Measurements from ENCODE around the gene PTCH1.

The PTCH1 gene

DNA sequence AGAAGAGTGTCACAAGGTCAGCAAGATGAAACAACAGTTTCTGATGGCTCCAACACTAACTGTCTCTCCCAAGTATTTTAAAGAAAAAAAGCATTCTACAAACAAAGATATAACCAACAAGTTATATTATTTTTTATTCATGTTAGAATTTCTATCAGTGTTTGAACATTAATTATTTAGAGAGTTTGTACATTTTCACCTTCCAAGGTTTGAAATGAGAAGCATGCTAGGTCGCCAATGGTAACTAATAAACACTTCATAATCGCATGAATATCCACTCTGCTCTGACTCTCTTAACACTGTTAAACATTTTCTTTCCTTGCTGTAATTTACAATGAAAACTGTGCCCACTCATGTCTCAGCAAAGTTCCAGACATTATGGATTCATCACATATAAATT is 73.5 kb downstream of the PTCH1 start:
- DNase-seq (ENCODE audit: low read depth in 2 of 2, low spot score in 1 of 2) = no peak

DNA sequence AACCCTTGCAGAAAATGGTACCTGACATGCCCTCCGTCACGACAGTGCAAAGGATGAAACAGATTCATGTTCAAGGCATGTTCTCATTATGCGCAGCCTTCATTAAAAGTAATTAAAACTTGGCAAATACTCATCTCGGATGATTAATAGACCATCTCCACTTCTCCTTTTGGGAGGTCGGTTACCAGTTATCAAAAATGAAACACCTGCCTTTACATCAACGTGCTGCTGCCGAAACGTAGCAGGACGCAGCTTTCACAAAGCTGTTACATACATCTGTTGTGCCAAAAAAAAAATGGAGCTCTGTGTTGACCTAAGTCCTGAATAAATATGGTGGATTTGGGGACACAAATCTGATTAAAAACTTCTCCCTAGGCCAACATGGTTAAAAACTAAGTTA is 75.7 kb downstream of the PTCH1 start:
- no peak for DNase-seq (ENCODE audit: low read depth in 2 of 2, low spot score in 1 of 2)

DNA sequence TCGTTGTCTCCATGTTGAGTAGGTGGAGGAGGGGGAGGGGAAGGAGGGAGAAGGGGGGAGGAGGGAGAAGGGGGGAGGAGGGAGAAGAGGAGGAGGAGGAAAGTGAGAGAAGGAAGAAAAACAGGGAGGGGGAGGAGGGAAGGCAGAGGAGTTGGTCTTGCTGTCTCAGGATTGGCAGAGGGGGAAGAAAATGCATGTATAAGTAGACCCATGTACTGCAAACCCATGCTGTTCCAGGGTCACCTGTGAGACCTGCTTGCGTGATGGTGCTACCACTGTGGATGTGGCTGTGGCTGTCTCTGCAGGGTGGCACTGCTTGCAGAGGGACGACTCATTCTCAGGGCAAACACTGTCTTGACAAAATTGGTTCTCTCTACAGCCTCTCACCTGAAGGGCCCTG is 76.3 kb downstream of the PTCH1 start:
- no peak for DNase-seq (ENCODE audit: low read depth in 2 of 2, low spot score in 1 of 2)

DNA sequence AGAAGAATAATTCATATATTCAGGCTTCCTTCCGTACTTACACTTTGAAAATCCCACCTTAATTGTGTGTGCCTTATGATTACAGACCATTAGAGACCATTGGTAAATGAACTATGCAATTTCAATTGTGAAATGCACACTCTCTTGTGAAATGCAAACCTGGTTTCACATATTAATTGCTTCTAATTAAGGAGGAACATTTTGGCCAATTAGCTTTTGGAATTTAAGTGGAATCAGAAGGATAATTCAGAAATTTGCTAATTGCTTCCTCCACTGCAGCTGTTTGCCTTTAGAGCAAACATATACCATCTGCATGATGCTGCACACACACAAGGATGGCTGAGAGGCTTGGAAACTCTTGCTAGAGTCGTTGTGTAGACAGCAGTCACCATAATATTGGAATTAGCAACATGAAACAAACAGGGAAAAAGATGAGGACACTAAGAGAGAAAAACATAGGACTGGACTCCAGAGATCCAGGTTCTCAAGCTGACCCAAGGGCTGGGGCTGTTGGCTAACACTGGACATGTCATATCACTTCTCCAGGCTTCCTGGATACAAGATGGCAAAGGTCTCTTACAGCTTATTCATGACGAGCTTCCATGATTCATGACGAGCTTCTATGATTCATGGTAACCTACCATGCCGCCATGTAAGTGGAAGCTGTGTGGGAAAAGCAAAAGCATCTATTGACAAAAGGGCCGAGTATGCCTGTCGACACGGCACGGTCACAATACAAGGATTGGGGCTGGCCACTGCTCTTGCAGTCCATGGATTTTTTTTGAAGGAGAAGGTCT is 78.0 kb downstream of the PTCH1 start:
- no peak for DNase-seq (ENCODE audit: low read depth in 2 of 2, low spot score in 1 of 2)

DNA sequence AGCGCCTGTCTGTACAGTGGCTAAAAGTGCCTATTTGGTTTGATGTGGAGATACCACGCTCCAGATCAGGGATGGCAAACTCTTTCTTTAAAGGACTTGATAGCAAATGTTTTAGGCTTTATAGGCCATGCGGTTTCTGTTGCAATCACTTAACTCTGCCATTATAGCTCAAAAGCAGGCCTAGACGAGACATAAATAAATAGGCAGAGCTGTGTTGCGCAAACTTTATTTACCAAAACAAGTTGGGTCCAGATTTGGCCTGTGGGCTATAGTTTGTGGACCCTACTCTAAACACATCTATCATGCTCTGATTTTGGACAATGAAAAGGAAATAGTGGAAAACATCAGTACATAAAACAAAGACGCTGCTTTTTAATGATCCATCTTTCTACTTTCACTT is 79.2 kb downstream of the PTCH1 start:
- no peak for DNase-seq (ENCODE audit: low read depth in 2 of 2, low spot score in 1 of 2)

DNA sequence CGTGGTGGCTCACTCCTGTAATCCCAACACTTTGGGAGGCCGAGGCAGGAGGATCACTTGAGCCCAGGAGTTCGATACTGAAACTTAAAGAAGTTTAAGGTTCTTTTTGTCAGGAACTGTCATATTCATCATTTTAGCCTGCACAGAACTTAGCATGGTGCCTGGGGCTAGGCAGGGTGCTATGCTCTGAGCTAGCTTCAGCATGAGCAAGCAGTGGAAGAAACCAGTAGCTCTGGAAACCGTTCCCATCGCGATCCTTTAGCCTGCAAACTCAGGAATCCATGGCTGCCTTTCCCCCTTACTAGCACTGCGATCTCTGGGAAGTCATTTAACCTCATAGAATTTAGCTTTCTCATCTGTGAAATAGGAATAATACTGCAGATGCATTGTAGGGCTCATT is 80.4 kb downstream of the PTCH1 start:
- no peak for DNase-seq (ENCODE audit: low read depth in 2 of 2, low spot score in 1 of 2)

DNA sequence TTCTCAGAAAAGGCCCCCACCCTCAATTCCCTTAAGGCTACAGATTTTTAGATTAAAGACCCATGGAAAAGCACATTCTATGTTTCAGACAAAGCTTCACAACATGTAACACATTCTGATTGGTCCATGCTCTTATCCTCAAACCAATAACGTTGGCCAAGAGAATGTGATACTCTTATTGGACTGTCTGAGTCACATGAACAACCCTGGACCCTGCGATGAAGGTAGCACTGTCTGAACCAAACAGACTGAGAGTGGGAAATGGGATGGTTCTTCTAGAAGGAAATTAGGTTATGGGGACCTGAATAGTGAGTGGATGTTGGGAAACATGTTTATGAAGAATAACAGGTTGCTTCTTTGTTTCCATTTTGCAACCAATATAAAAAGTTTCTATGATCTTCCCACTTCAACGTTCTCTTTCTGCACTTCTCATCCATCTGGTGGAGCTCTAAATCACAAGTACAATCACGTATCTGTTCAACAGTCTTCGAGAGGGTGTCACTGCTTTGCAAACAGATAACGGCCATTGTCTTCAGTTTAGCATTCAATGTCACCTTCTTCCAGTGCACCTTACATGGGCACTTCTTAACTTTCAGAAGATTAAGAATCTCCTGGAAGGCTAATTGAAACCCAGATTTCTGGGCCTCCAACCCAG is 81.6 kb downstream of the PTCH1 start:
- no peak for DNase-seq (ENCODE audit: low read depth in 2 of 2, low spot score in 1 of 2)

DNA sequence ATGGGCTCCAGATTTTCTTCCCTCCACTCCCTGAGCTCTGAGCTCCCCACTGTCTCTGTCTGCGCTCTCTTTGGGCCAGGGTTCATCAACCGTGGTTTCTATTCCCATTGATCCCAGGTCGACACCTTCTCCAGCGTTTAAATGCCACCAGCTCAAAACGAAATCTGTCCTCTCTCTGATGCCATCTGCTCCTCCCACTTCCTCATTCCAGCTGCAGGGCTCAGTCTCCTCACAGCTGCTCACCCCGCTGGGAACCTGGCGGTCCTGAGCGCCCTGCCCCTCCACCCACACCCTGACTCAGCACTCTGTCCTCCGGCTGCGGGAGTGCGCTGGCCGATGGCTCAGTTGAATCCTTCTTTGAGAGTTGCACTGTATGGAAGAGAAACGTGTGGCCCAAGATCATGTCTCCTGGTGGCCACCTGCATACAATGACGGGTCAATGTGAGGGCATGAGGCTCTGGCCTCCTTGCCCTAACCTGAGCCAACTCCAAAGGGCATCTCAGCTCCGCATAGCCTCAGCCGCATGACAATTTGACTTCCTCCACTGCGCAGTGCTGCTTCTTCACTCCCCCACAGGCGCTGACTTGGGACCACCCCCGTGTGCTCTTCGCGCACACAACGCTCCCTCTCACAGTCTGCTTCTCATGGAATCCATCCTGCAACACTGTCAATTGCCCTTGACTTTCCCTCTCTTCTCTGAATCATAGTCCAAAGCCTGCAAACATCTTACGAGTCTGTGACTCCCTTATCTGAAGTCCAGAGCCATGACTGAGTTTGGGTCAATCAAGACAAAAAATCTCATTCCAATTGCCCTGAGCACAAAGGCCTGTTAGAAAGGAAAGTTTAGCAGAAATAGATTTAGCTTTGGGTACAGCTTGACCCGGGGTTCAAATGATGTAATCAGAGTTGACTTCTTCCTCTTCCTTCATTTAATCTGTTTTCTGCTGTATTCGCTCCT is 82.4 kb downstream of the PTCH1 start:
- DNase-seq (ENCODE audit: low read depth in 2 of 2, low spot score in 1 of 2) = no peak

DNA sequence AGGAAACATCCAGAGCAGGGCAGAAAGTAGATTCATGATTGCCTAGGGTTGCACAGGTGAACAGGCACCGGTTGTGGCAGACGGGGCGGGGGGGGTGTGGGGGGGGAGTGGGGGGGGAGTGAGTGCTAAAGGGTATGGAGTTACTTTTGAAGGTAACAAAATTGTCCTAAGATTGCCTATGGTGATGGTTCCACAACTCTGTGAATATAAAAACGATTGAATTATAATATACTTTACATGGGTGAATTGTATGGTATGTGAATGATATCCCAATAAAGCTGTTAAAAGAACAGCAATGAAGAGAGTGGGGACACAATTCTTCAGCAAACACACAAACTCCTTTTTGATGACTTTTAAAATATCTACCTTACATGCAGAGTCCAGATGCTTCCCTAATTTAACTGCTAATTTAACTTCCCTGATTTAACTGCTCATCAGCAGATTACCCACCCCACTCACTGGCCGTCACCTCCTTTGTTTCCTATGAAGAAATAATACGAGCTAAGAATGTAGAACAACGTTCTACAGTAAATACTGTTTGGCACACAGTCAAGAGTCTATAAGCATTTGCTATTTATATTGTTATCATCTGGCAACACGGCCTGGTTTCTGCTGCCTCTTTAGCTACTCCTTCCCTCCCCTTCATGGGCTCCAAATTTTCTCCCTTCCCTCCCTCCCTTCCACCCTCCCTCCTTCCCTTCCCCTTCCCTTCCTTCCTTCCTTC is 83.5 kb downstream of the PTCH1 start:
- no peak for DNase-seq (ENCODE audit: low read depth in 2 of 2, low spot score in 1 of 2)

DNA sequence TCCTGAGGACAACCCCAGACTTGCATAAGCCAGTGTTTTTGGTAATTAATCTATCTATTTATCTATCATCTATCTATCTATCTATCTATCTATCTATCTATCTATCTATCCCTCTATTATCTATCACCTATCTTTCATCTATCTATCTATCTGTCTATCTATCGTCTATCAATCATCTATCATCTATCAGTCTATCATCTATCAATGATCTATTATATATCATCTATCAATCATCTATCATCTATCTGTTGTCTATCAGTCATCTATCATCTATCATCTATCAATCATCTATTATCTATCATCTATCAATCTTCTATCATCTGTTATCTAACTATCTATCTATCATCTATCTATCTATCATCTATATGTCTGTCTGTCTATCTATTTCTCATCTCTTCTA is 85.5 kb downstream of the PTCH1 start:
- no peak for DNase-seq (ENCODE audit: low read depth in 2 of 2, low spot score in 1 of 2)

DNA sequence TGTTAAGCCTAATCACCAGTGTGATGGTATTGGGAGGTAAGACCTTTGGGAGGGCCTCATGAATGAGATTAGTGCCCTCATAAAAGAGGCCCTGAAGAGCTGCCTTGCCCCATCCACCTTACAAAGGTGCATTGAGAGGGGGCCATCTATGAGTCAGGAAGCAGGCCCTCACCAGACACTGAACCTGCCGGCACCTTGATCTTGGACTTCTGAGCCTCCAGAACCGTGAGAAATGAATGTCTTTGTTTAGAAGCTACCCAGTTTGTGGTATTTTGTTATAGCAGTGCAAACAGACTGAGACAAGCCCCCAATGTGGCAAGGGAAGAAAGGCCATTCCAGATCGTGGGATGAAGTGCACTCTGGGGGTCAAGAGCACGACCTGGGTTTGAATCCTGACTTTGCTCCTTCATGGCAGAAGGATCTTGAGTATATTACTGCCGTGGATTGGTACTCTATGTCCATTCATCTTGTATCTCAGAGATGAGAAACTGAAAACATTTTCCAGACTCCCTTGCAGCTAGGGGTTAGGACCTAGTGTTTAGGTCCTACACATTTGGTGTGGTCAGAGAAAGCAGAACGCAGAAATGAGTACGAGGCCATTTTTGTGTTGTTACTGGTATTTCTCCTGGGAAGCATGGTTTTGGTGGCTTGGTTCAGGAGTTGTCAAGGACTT is 86.7 kb downstream of the PTCH1 start:
- DNase-seq (ENCODE audit: low read depth in 2 of 2, low spot score in 1 of 2) = no peak

DNA sequence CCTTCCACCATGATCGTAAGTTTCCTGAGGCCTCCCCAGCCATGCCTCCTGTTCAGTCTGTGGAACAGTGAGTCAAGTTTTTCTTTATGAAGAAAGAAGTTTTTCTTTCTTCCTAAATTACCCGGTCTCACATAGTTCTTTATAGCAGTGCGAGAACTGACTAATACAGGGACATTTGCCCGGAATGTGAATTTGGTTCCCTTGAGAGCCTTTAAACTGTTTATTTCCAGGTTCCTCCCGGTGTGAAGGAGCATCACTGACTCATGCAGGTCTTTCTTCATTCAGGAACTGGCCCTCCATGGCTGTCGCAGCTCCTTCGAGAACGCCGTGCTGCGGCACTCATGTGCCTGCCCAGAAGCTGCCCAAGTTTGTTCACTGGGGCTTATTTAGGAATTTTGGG is 87.7 kb downstream of the PTCH1 start:
- DNase-seq (ENCODE audit: low read depth in 2 of 2, low spot score in 1 of 2) = no peak

DNA sequence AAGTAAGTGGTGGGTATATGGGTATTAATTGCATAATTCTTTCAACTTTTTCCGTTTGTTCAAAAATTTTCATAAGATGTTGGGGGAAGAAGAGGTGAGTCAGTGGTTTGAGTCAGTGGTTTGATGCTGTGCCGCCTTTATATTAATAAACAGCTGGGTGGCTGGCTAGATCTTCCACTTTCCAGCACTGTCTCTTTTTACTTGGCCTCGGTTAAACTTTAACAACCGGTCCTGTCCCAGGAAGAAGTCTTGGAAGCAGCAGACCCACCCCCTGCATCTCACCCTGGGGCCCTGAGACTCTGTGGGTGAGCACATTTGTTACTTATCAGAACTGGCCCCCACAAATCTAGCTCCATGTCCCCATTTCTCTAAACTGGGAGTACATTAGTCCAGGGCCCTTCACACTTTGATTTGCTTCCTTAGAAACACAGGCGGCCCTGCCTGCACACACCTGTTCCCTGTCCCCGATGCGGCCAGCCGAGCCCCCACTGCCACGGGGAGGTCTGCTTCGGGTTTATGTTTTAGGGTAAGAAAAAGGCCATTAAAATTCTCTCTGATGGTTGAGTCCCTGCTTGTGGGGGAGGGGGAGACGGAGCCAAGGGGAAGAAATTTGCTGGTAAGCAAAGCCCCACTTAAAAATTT is 90.7 kb downstream of the PTCH1 start:
- no peak for DNase-seq (ENCODE audit: low read depth in 2 of 2, low spot score in 1 of 2)

DNA sequence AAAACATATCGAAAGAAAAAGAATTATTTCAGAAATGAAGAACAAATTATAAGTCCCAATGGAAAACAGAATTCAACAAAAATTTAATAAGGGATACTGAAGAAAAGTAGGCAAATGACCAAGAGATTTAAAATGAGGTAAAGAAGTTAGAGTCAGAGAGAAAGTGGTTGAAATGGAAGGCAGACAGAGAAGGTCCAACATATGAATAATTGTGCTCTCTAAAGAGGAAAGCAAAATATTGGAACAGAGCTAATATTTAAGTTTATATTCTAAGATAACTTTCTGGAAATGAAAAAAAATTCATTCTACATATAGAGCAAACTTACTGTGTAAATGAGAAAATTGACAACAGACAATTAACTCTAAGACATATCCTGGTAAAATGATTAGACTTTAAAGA is 94.1 kb downstream of the PTCH1 start:
- no peak for DNase-seq (ENCODE audit: low read depth in 2 of 2, low spot score in 1 of 2)

DNA sequence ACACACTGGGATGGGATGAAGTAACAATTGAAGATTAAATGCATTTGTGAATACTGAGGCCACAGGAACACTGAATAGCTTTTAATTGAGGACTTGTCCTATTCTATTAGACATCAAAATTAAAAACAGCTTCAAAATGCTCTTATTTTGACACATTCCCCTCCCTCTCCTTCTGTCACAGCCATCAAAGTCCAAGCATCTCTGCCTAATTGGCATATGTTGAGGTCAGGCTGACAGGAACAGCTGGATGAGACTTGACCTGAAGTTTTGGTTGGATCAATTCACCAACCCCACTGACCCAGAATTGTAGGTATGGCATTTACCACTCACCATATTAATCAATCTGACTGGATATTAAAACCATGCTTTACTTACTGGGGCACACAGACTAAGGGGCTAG is 96.3 kb downstream of the PTCH1 start:
- DNase-seq (ENCODE audit: low read depth in 2 of 2, low spot score in 1 of 2) = no peak

DNA sequence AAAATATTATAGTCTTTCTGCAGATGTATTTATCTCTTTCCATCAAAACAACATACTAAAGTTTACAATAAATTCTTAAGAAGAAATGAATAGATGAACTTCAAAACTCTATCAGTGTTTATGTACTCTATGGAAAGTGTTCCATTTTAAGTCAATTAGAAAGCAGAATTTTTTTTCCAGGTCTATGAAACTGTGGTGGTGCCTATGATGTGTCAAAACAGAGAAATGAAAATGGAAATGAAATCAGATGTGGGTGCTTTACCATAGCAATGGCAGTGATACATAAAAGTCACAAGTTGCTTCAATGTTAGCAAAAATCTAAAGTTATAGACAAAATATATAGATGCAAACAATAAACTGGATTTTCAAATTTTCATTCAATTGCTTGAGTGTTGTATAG is 97.3 kb downstream of the PTCH1 start:
- no peak for DNase-seq (ENCODE audit: low read depth in 2 of 2, low spot score in 1 of 2)

DNA sequence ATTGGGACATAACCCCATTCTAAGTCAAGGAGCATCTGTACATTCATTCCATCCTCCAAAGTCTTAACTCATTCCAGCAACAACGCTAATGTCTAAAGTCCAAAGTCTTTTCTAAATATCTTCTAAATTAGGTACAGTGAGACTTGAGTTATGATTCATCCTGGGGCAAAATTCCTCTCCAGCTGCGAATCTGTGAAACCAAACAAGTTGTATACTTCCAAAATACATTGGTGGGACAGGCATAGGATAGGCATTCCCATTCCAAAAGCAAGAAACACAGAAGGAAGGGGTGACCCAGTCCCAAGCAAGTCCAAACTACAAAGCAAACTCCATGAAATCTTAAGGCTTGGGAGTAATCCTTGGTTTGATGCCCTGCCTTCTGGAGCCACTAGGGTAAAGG is 101.6 kb downstream of the PTCH1 start:
- DNase-seq (ENCODE audit: low read depth in 2 of 2, low spot score in 1 of 2) = no peak

DNA sequence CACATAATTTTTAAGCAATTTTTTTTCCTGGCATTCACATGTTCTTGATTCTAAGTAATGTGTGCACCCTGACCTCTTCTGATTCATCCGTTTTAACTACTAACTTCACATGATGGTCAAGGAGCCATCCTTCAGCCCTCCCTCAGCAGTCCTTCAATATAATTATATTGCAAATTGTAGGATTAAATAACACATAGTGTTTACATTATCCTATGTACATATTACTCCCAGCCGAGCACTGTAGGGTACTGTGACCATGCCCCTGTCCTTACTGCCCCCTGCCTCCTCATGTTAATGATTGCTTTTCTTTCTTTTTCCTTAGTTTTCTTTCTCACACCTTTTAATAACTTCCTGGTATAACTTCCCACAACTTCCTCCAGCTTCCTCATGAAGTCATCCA is 103.0 kb downstream of the PTCH1 start:
- DNase-seq (ENCODE audit: low read depth in 2 of 2, low spot score in 1 of 2) = no peak

DNA sequence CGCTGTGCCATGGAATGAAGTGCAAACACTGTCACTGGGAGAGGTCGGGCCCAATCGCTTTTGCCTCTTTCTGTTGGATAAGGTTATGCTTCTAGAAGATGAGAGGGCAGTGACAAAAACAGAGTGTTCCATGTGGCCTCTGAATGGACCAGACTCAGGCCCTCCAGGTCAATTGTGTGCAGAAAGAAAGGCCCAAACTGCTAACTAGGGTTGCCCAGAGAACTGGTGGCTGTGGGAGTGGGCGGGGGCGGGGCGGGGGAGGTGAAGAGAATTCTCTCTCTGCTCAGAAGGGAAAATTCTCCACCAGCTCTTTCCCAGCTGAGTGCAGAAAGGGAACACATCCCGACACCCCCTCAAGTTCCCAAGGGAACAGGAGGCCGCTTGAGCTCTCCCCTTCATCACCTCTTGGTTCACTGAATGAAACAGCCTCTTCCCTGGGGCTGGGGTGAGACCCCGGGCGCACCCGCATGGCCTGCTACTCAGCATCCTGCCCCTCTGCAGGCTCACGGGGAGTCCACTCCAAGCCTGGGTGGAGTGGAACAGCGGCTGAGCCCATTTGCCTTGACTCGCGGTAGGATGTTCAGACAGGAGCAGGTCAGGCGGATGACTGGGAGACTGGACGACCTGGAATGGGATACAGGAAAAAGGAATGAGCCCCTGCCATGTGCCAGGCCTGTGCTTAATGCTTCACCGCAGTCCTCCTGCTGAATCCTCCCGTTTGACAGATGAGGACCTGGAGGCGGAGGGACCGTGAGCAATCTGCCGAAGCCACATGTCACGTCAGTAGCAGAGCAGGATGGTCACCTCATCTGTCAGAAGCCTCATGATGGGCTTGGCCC is 105.5 kb downstream of the PTCH1 start:
- no peak for DNase-seq (ENCODE audit: low read depth in 2 of 2, low spot score in 1 of 2)

Data from stimulated activated CD8-positive, alpha-beta memory T cell treated with anti-CD3 and anti-CD28 coated beads, Interleukin-4, amount 100 ng/mL, for 4 hours (primary cell).